Pancreas (tissue), 10 donors: ENCODE results near the gene RHOBTB3. TPM values are rescaled to one million over a fixed set of nuclear protein-coding genes. Genes with fewer than 3 reads are reported as not detected.

ENCODE experiments used
- ATAC-seq, 4 donors: fragments of 200-7000 bp; cut with Tn5 transposase; one replicate each; pipeline versions ENCODE4 v1.8.0 to v1.9.1; 2020; ENCODE audit warnings: mild to moderate bottlenecking in 4 of 4, moderate library complexity in 4 of 4
- DNase-seq, 6 donors: peaks; one replicate each; pipeline ENCODE4 v3.0.0-alpha.2; 2020
- FAIRE-seq: peaks from 2 replicates; lab custom pipeline; 2012; peaks lifted over from hg19 to GRCh38; lab: Jason Lieb, UNC
- H3K27ac ChIP-seq, 4 donors: fragments of 200-600 bp; sonication (generic); 1 replicate in 3 of 4; 2 replicates in 1 of 4; pipeline versions ENCODE4 v1.5.0 to v1.8.0; 2020
- H3K27me3 ChIP-seq, 4 donors: fragments of 200-600 bp; one replicate each; pipeline ENCODE4 v1.8.0; 2021
- H3K36me3 ChIP-seq, 3 donors: fragments of 200-600 bp; sonication (generic) in 1 of 3; one replicate each; pipeline versions ENCODE4 v1.5.0 to v1.8.0; 2020 to 2021
- H3K4me1 ChIP-seq, 3 donors: fragments of 200-600 bp; one replicate each; pipeline ENCODE4 v1.8.0; 2021
- H3K4me3 ChIP-seq, 4 donors: fragments of 200-600 bp; sonication (generic) in 2 of 4; one replicate each; pipeline versions ENCODE4 v1.5.0 to v1.8.0; 2020 to 2021
- H3K9me3 ChIP-seq, 4 donors: fragments of 200-600 bp; one replicate each; pipeline ENCODE4 v1.8.0; 2021
- WGBS, 2 donors: extraction: QIAGEN DNeasy Blood & Tissue Kit; methylation state at CpG; one replicate each; pipeline ENCODE4 v1.1.7; 2013; 5-methylcytosine and 5-hydroxymethylcytosine counted together
- intact Hi-C, 3 donors: fragments of 100-400 bp; cut with DNase I; formaldehyde crosslinking; loops; one replicate each; pipeline versions ENCODE4 v1.11.1 to v1.14.2; 2022
- polyA plus RNA-seq, 2 donors: library from polyadenylated mRNA; stranded (reverse); fragments of 200-250 nt; gene quantifications; one replicate each; pipeline ENCODE4 v1.2.3, GENCODE V29; 2013
- total RNA-seq, 6 donors: library from RNA; stranded (reverse); fragmentation: NEBNext Ultra II Directional in 4 of 6; extraction: Animal tissue kit (Norgen Biotek cat#: 25700) in 4 of 6; gene quantifications; one replicate each; pipeline versions ENCODE4 v1.2.1 to v1.2.4, GENCODE V29; 2021 to 2023
- TF ChIP-seq, protein P1 (sequence below), 4 donors: fragments of 200-600 bp; sonication (generic) in 3 of 4; IDR thresholded peaks; one replicate each; pipeline versions ENCODE4 v1.5.0 to v1.8.0; 2021; ENCODE audit warnings: antibody characterized with exemption in 4 of 4
- donor health status: healthy with polysubstance abuse.
- donor health status: DM: no; HTN: no; CAD: no; lungs with moderate emphysema.
- donor health status: DM: no; HTN: no; CAD: no.
- donor health status: control.
- donor health status: control.
- donor health status: Bipolar disorder and iron deficiency.
- donor health status: DM: yes; HTN: yes; CAD: no.
- donor health status: DM: no; HTN: no; CAD: no.
- donor health status: DM: no; HTN: no; CAD: no.
- donor health status: DM: yes; HTN: yes; CAD: no.

The RHOBTB3 gene
- total and polyA plus RNA-seq, 8 donors = 32.5 to 190 (median 77.3) TPM

GRCh38 chr5:95717439-95717838 is 13.7 kb upstream of the RHOBTB3 start:
- peaks cover 0 to 21% (median 20%) of the 10 kb centered on the region in 3 donors for H3K4me1 ChIP-seq
- no peaks in the 10 kb centered on the region for H3K36me3 ChIP-seq
- ATAC-seq (no peak), FAIRE-seq (no peak), DNase-seq (no peak)
- TF ChIP-seq, protein P1, sequence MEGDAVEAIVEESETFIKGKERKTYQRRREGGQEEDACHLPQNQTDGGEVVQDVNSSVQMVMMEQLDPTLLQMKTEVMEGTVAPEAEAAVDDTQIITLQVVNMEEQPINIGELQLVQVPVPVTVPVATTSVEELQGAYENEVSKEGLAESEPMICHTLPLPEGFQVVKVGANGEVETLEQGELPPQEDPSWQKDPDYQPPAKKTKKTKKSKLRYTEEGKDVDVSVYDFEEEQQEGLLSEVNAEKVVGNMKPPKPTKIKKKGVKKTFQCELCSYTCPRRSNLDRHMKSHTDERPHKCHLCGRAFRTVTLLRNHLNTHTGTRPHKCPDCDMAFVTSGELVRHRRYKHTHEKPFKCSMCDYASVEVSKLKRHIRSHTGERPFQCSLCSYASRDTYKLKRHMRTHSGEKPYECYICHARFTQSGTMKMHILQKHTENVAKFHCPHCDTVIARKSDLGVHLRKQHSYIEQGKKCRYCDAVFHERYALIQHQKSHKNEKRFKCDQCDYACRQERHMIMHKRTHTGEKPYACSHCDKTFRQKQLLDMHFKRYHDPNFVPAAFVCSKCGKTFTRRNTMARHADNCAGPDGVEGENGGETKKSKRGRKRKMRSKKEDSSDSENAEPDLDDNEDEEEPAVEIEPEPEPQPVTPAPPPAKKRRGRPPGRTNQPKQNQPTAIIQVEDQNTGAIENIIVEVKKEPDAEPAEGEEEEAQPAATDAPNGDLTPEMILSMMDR (IDR thresholded peaks at IDR 0.05) = no peak
- no peak overlapping the region for H3K27ac ChIP-seq
- H3K27me3 ChIP-seq = no peaks in the 10 kb centered on the region
- intact Hi-C loops = no loop called here
- WGBS, 2 donors = 91 to 93% methylated on average over 2 of the region's 2 CpGs
- no peak overlapping the region for H3K4me3 ChIP-seq
- no peaks in the 10 kb centered on the region for H3K9me3 ChIP-seq

- H3K4me3 ChIP-seq = no peak overlapping the region
- ATAC-seq = peak in 1 of 4 donors; percentile 20
- H3K9me3 ChIP-seq = no peaks in the 10 kb centered on the region
- 42 to 55% methylated on average over 2 of the region's 2 CpGs for WGBS, 2 donors
- no peaks in the 10 kb centered on the region for H3K36me3 ChIP-seq
- DNase-seq = no peak
- intact Hi-C loops = no loop called here
- peaks cover 0 to 21% (median 20%) of the 10 kb centered on the region in 3 donors for H3K4me1 ChIP-seq
- no peak overlapping the region for H3K27ac ChIP-seq
- TF ChIP-seq, protein P1 (IDR thresholded peaks at IDR 0.05) = no peak
- FAIRE-seq = no peak
- no peaks in the 10 kb centered on the region for H3K27me3 ChIP-seq
These were observed 12.9 kb upstream of the RHOBTB3 start for GRCh38 chr5:95718203-95718602.

GRCh38 chr5:95718738-95719137 is 12.4 kb upstream of the RHOBTB3 start:
- intact Hi-C loops = no loop called here
- H3K9me3 ChIP-seq = no peaks in the 10 kb centered on the region

DNA sequence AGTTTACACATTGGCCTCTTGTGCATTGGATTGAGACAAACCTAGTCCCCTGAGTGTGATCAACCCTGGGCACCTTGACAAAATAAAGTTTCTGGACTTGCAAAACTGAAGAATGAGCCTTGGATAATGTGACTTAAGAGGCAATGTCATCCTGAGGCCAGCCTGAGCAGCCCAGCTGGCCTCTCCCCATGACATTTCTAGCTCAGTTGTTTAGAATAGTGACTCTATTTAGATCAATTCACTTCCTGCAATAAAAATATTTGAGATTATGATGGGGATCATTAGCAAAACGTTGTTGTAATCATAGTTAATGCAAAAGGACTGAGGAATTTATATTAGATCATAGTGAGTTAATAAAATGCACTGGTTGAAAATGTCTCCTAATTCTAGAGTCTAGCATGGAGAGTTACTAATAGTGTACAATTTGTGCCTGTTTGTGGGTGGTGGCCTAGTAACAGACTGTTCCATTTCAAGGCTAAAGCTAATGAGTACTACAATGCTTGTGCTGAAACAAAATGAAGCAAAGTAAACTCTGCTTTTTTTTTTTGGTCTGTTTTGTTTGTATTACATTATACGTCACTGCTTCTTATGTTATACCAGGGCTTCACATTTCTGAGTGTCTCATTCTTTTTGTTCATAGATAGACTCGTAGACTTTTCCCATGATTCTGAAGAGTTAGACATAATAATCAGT is 10.9 kb upstream of the RHOBTB3 start:
- Histone ChIP-seq H3K9me3 (no peaks in the 10 kb centered on the region), H3K4me1 (peaks cover 13 to 37% (median 24%) of the 10 kb centered on the region in 3 donors), H3K27me3 (no peaks in the 10 kb centered on the region), H3K27ac (peak overlapping the region; percentile 46 to 75 (median 51)), H3K36me3 (no peaks in the 10 kb centered on the region), H3K4me3 (no peak overlapping the region)
- DNase-seq = no peak
- 12 to 13% methylated on average over 3 of the region's 3 CpGs for WGBS, 2 donors
- peak; percentile 79 to 94 (median 88) for ATAC-seq
- intact Hi-C loops = no loop called here
- FAIRE-seq = no peak
- TF ChIP-seq, protein P1 (IDR thresholded peaks at IDR 0.05) = no peak

More at GRCh38 chr5:95718738-95719137, 12.4 kb upstream of the RHOBTB3 start:
- no peak for FAIRE-seq
- Histone ChIP-seq H3K4me1 (peaks cover 5 to 27% (median 25%) of the 10 kb centered on the region in 3 donors), H3K27me3 (no peaks in the 10 kb centered on the region), H3K27ac (no peak overlapping the region), H3K4me3 (no peak overlapping the region), H3K36me3 (no peaks in the 10 kb centered on the region)
- TF ChIP-seq, protein P1 (IDR thresholded peaks at IDR 0.05) = no peak
- no peak for DNase-seq
- WGBS, 2 donors = 88 to 89% methylated on average over 2 of the region's 2 CpGs
- no peak for ATAC-seq
